Loucy (cell line): Measurements from ENCODE around the gene IGFBP5.

Source experiments
- H2AFZ ChIP-seq: fragments of 200-600 bp; sonication (generic); 2 replicates; pipeline ENCODE4 v1.6.0; 2016; ENCODE audit warnings: antibody characterized with exemption, mild to moderate bottlenecking, low read length, moderate library complexity
- H3F3A ChIP-seq: fragments of 200-600 bp; 2 replicates; pipeline ENCODE4 v1.6.0; 2016; ENCODE audit warnings: antibody characterized with exemption, low read depth, mild to moderate bottlenecking
- H3K27me3 ChIP-seq: fragments of 200-600 bp; sonication (generic); 2 replicates; pipeline ENCODE4 v1.6.1; 2014; ENCODE audit warnings: low read length, mild to moderate bottlenecking; ENCODE audit not compliant: insufficient read depth, poor library complexity, severe bottlenecking
- H3K36me3 ChIP-seq: fragments of 200-600 bp; sonication (generic); 2 replicates; pipeline ENCODE4 v1.6.1; 2016; ENCODE audit warnings: low read length; ENCODE audit not compliant: insufficient read depth
- H3K4me1 ChIP-seq: fragments of 200-600 bp; sonication (generic); 2 replicates; pipeline ENCODE4 v1.5.1; 2014; ENCODE audit warnings: low read length, mild to moderate bottlenecking; ENCODE audit not compliant: insufficient read depth, poor library complexity, severe bottlenecking
- H3K4me2 ChIP-seq: fragments of 200-600 bp; sonication (generic); 2 replicates; pipeline ENCODE4 v1.6.0; 2014; ENCODE audit warnings: antibody characterized with exemption, low read length, low read depth, mild to moderate bottlenecking; ENCODE audit not compliant: poor library complexity, severe bottlenecking
- H3K4me3 ChIP-seq: fragments of 200-600 bp; sonication (generic); 2 replicates; pipeline ENCODE4 v1.5.1; 2014; ENCODE audit warnings: low read length, mild to moderate bottlenecking, mixed read lengths; ENCODE audit not compliant: poor library complexity, severe bottlenecking
- H3K79me2 ChIP-seq: fragments of 200-600 bp; sonication (generic); 2 replicates; pipeline ENCODE4 v1.6.1; 2014; ENCODE audit warnings: low read length; ENCODE audit not compliant: insufficient read depth
- H3K9ac ChIP-seq: fragments of 200-600 bp; sonication (generic); 2 replicates; pipeline ENCODE4 v1.6.0; 2014; ENCODE audit warnings: mild to moderate bottlenecking, low read depth, low read length, moderate library complexity; ENCODE audit not compliant: poor library complexity, severe bottlenecking
- H3K9me2 ChIP-seq: fragments of 200-600 bp; sonication (generic); replicated peaks from 2 replicates; pipeline ENCODE4 v1.6.1; 2016; ENCODE audit warnings: low read depth, low read length, mixed read lengths
- H3K9me3 ChIP-seq: fragments of 200-600 bp; sonication (generic); 2 replicates; pipeline ENCODE4 v1.6.1; 2014; ENCODE audit warnings: mild to moderate bottlenecking, antibody characterized with exemption, low read length, low read depth; ENCODE audit not compliant: insufficient read depth
- H4K20me1 ChIP-seq: fragments of 200-600 bp; sonication (generic); 2 replicates; pipeline ENCODE4 v1.6.0; 2014; ENCODE audit warnings: antibody characterized with exemption, low read length, mild to moderate bottlenecking; ENCODE audit not compliant: insufficient read depth, poor library complexity, severe bottlenecking
- EZH2phosphoT487 ChIP-seq: fragments of 200-600 bp; IDR thresholded peaks from 2 replicates; pipeline ENCODE4 v1.6.1; 2018; ENCODE audit warnings: antibody characterized with exemption, mild to moderate bottlenecking, moderate library complexity, borderline replicate concordance
- TF ChIP-seq, protein P1 (sequence below): fragments of 200-600 bp; sonication (generic); conservative IDR thresholded peaks from 2 replicates; pipeline ENCODE4 v1.5.1; 2014; ENCODE audit warnings: mild to moderate bottlenecking, antibody characterized with exemption, low read length

Gene IGFBP5

DNA sequence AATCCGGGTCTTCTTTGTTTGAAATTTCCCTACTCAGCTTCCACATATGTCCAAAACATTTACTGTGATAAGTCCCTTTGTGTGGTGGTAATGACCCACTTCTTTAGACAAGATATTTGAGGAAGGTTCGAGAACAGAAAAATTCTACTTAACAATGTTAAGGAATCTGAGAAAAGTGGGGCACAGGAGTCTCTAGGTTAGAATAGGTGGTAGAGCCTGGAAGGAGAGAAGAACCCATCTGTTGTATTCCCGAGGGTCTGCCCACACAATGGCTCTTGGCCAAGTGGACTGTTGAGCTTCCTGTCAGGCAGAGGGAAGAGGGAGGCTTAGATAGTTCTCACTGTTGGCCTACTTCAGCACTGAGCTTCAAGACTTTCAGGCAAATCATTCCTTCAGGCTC lies 57.9 kb downstream of the IGFBP5 start:
- H3K9ac ChIP-seq = peak overlapping the region; percentile 51
- no peaks in the 10 kb centered on the region for H3K9me3 ChIP-seq
- no peaks in the 10 kb centered on the region for H3K27me3 ChIP-seq
- peaks cover 59% of the 10 kb centered on the region for H4K20me1 ChIP-seq
- H3K79me2 ChIP-seq = peaks cover 96% of the 10 kb centered on the region
- no peak for TF ChIP-seq EZH2phosphoT487
- TF ChIP-seq, protein P1, sequence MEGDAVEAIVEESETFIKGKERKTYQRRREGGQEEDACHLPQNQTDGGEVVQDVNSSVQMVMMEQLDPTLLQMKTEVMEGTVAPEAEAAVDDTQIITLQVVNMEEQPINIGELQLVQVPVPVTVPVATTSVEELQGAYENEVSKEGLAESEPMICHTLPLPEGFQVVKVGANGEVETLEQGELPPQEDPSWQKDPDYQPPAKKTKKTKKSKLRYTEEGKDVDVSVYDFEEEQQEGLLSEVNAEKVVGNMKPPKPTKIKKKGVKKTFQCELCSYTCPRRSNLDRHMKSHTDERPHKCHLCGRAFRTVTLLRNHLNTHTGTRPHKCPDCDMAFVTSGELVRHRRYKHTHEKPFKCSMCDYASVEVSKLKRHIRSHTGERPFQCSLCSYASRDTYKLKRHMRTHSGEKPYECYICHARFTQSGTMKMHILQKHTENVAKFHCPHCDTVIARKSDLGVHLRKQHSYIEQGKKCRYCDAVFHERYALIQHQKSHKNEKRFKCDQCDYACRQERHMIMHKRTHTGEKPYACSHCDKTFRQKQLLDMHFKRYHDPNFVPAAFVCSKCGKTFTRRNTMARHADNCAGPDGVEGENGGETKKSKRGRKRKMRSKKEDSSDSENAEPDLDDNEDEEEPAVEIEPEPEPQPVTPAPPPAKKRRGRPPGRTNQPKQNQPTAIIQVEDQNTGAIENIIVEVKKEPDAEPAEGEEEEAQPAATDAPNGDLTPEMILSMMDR = no peak
- peak overlapping the region; percentile 100 for H3K4me3 ChIP-seq
- peaks cover 44% of the 10 kb centered on the region for H3K4me1 ChIP-seq
- peak overlapping the region; percentile 97 for H3K4me2 ChIP-seq
- peaks cover 26% of the 10 kb centered on the region; the same call in 1 of the 2 replicates for H3K36me3 ChIP-seq
- no peak overlapping the region for H2AFZ ChIP-seq
- H3K9me2 ChIP-seq = no peaks in the 10 kb centered on the region
- no peaks in the 10 kb centered on the region for H3F3A ChIP-seq

DNA sequence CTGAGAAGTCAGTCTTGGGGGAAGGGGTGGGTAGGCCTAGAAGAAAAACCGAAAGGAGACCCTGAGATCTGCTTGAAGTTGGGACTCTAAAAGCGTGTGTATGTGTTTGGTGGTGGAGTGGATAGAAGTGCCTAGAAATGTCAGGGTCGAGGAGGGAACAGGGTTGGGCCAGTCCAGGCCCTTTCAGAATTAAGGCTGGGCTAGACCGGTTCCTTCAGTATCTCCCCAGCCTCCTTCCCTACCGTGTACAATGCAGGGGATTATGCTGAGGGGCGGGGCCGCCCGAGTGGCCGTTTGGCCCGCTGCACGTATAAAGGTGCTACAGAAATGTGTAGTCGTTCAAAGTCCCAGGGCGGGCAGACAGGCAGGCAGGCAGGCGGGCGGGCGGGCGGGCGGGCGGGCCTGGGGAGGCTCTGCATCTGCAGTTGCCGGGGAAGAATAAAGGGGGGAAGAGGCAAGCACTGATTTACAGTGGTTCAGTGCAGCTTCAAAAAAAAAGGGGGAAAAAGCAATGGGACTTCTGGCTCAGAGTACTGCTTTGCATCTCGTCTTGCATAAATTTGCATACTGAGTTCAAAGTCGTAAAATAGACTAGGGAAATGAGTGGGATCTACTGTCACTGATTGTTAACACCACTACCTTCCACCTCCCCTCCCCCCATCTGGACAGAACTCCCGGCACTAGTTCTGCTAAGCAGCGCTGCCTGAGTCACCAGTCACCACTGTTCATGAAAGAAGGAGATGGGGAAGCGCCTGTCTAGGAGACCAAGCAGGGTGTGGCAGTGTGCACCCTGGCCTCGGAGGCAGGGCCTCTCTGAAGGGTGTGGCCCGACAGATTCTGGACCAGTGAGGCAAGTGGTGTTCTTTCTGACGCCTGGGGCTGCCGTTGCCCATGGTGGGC lies 58.5 kb downstream of the IGFBP5 start:
- Histone ChIP-seq H3F3A (no peaks in the 10 kb centered on the region), H3K4me2 (peak overlapping the region; percentile 97), H3K9ac (peak overlapping the region; percentile 97), H3K4me3 (peak overlapping the region; percentile 100), H3K4me1 (peaks cover 49% of the 10 kb centered on the region), H3K9me3 (no peaks in the 10 kb centered on the region), H3K79me2 (peaks cover 96% of the 10 kb centered on the region), H3K9me2 (no peaks in the 10 kb centered on the region), H2AFZ (no peak overlapping the region), H4K20me1 (peaks cover 57% of the 10 kb centered on the region), H3K36me3 (peaks cover 26% of the 10 kb centered on the region; the same call in 1 of the 2 replicates), H3K27me3 (no peaks in the 10 kb centered on the region)
- TF ChIP-seq, protein P1 = no peak
- no peak for TF ChIP-seq EZH2phosphoT487

DNA sequence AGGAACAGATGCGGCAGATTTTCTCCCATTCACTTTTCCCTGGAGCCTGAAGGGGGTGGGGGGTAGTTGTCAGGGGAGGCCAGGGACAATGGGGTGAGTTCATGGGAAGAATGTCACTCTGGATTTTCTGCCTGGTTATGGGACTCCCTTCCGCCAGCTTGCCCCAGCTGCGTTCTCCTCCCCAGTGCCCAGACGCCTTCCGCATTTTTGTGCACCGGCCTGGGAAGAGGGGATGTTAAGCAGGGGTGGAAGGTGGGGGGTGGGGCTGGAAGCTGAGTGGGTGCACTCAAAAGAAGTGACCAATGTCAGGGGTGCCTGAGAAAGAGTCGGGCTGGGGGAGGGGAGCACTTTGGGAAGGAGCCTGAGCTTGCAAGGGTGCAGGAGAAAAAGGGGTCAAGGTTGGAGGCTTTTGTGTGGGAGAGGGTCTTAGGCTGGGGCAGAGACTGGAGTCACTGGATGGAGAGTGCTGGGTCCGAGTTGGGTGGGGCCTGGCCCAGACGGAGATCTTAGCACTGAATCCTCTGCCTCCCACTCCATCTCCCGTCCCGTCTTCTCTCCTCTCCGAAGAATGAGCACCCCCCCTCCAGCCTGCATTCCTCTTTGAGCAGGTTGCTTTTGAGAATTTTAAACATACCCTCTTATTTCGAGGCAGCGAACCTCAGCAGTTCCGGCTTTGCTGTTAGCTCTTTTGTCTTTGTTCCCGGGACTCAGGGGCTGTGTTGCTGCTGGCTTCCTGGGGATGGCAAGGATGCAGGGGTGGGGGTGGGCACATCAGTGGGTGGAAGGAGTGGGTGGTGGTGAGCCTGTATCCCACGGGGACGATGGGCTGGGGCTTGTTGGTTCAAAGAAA lies 59.4 kb downstream of the IGFBP5 start:
- no peaks in the 10 kb centered on the region for H3K9me2 ChIP-seq
- no peaks in the 10 kb centered on the region for H3K27me3 ChIP-seq
- no peaks in the 10 kb centered on the region for H3K9me3 ChIP-seq
- H3K4me3 ChIP-seq = peak overlapping the region; percentile 100
- peak overlapping the region; percentile 97 for H3K4me2 ChIP-seq
- no peaks in the 10 kb centered on the region for H3F3A ChIP-seq
- H3K9ac ChIP-seq = peak overlapping the region; percentile 97
- peaks cover 87% of the 10 kb centered on the region for H3K79me2 ChIP-seq
- TF ChIP-seq, protein P1 = no peak
- no peak for TF ChIP-seq EZH2phosphoT487
- peaks cover 44% of the 10 kb centered on the region for H3K4me1 ChIP-seq
- peaks cover 52% of the 10 kb centered on the region for H4K20me1 ChIP-seq
- 0 out of 2 replicates have a peak overlapping the region, but pooled peaks have one; percentile 1 for H2AFZ ChIP-seq
- peaks cover 20% of the 10 kb centered on the region; the same call in 1 of the 2 replicates for H3K36me3 ChIP-seq
